ENCODE results near the gene CTSF. TPM values are rescaled to one million over a fixed set of nuclear protein-coding genes. Genes with fewer than 3 reads are reported as not detected.
"Not testable (repeated sequence)": the region's sequence is repeated elsewhere in the genome, so short reads cannot be mapped to it uniquely, and the experiment has no call there.

The CTSF gene
- total RNA-seq, 1 donor from 2014 or later: not detected

GRCh38 chr11:66546966-66547661 is 21.3 kb downstream of the CTSF start:
- peak overlapping the region; percentile 63 for H3K4me3 Mint-ChIP-seq
- peaks cover 13% of the 10 kb centered on the region for H3K4me1 Mint-ChIP-seq
- H3K9me3 Mint-ChIP-seq: no peaks in the 10 kb centered on the region
- no peak for DNase-seq (ENCODE audit: low spot score in 2 of 2, unreplicated experiment in 2 of 2)
- TF ChIP-seq, protein P1, sequence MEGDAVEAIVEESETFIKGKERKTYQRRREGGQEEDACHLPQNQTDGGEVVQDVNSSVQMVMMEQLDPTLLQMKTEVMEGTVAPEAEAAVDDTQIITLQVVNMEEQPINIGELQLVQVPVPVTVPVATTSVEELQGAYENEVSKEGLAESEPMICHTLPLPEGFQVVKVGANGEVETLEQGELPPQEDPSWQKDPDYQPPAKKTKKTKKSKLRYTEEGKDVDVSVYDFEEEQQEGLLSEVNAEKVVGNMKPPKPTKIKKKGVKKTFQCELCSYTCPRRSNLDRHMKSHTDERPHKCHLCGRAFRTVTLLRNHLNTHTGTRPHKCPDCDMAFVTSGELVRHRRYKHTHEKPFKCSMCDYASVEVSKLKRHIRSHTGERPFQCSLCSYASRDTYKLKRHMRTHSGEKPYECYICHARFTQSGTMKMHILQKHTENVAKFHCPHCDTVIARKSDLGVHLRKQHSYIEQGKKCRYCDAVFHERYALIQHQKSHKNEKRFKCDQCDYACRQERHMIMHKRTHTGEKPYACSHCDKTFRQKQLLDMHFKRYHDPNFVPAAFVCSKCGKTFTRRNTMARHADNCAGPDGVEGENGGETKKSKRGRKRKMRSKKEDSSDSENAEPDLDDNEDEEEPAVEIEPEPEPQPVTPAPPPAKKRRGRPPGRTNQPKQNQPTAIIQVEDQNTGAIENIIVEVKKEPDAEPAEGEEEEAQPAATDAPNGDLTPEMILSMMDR (IDR thresholded peaks at IDR 0.05; ENCODE audit: unreplicated experiment): no peak
- no peak overlapping the region for H3K27ac Mint-ChIP-seq
- H3K27me3 Mint-ChIP-seq (ENCODE audit: low read depth): peaks cover 3% of the 10 kb centered on the region
- H3K36me3 Mint-ChIP-seq: peaks cover 6% of the 10 kb centered on the region

- no peaks in the 10 kb centered on the region for H3K9me3 Mint-ChIP-seq
- peaks cover 13% of the 10 kb centered on the region for H3K4me1 Mint-ChIP-seq
- H3K36me3 Mint-ChIP-seq: peaks cover 11% of the 10 kb centered on the region
- no peak within 1 kb of the TSS for H3K27ac Mint-ChIP-seq
- TF ChIP-seq, protein P1 (IDR thresholded peaks at IDR 0.05; ENCODE audit: unreplicated experiment): no peak
- DNase-seq (ENCODE audit: low spot score in 2 of 2, unreplicated experiment in 2 of 2): no peak
- peaks cover 3% of the 10 kb centered on the region for H3K27me3 Mint-ChIP-seq (ENCODE audit: low read depth)
- peak within 1 kb of the TSS; percentile 63 for H3K4me3 Mint-ChIP-seq
These were observed 21.9 kb downstream of the CTSF start, which contains the start of gene ACTN3 for GRCh38 chr11:66546368-66546965. Gene ACTN3, plus strand, starts transcription at chr11:66546903. Its CDS starts 35 bp downstream, at chr11:66546938.

DNA sequence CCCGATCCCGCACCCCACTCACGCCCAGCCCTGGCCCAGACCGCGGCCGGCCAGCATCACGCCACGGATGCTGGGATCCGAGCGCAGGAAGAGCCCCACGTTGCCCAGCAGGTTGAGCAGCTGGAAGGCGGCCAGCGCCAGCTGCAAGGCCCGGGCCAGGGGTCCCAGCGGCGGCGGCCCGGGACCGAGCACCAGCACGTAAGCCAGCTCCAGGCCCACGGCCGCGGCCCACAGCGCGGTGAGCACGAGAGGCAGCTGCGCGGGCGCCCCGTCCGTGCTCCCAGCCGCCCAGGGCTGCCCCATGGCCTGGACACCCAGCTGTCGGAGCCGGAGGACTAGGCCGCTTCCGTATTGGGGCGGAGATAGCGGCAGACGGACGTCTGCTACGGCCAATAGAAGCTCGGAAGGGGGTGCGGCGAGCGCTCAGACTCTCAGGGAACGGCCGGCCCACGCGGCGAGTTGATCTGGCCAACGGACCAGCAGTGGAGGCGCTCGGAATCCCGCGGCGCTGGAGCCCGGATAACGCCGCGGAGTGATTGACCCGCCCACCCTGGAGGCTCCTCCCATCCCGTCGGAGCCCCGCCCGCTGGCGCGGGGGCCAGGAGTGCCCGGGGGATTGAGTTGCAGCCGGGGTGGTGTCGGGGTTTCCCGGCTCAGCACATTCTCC is 22.6 kb downstream of the CTSF start, which contains the start of gene ZDHHC24:
ZDHHC24 (minus strand) TSS at position 348 of the 667 bp plus-strand sequence; CDS start at position 303, 45 bp downstream.
- H3K27me3 Mint-ChIP-seq (ENCODE audit: low read depth): peaks cover 3% of the 10 kb centered on the region
- H3K4me1 Mint-ChIP-seq: peaks cover 13% of the 10 kb centered on the region
- TF ChIP-seq, protein P1 (IDR thresholded peaks at IDR 0.05; ENCODE audit: unreplicated experiment): no peak
- peak within 1 kb of the TSS; percentile 22 for H3K27ac Mint-ChIP-seq
- peak; percentile 84 to 93 for DNase-seq (ENCODE audit: low spot score in 2 of 2, unreplicated experiment in 2 of 2)
- peaks cover 15% of the 10 kb centered on the region for H3K36me3 Mint-ChIP-seq
- H3K4me3 Mint-ChIP-seq: peak within 1 kb of the TSS; percentile 73
- no peaks in the 10 kb centered on the region for H3K9me3 Mint-ChIP-seq

DNA sequence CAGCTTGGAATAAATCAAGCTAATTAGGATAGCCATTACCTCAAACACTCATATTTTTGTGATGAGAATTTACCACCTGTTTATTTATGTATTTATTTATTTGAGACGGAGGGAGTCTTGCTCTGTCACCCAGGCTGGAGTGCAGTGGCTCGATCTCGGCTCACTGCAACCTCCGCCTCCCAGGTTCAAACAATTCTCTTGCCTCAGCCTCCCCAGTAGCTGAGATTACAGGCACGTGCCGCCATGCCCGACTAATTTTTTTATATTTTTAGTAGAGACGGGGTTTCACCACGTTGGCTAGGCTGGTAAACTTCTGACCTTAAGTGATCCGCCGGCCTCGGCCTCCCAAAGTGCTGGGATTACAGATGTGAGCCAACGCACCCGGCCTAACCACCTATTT is 23.5 kb downstream of the CTSF start:
- peak overlapping the region; percentile 73 for H3K4me3 Mint-ChIP-seq
- DNase-seq (ENCODE audit: low spot score in 2 of 2, unreplicated experiment in 2 of 2); H3K27ac Mint-ChIP-seq; H3K27me3 Mint-ChIP-seq (ENCODE audit: low read depth); H3K9me3 Mint-ChIP-seq: not testable (repeated sequence)
- peaks cover 15% of the 10 kb centered on the region for H3K36me3 Mint-ChIP-seq
- peaks cover 13% of the 10 kb centered on the region for H3K4me1 Mint-ChIP-seq

GRCh38 chr11:66543263-66544107 is 24.9 kb downstream of the CTSF start:
- no peak for DNase-seq (ENCODE audit: low spot score in 2 of 2, unreplicated experiment in 2 of 2)
- H3K36me3 Mint-ChIP-seq: peaks cover 19% of the 10 kb centered on the region
- H3K4me3 Mint-ChIP-seq: peak overlapping the region; percentile 12
- TF ChIP-seq, protein P1 (IDR thresholded peaks at IDR 0.05; ENCODE audit: unreplicated experiment): no peak
- H3K27ac Mint-ChIP-seq: peak overlapping the region; percentile 18
- peaks cover 3% of the 10 kb centered on the region for H3K27me3 Mint-ChIP-seq (ENCODE audit: low read depth)
- H3K9me3 Mint-ChIP-seq: no peaks in the 10 kb centered on the region
- H3K4me1 Mint-ChIP-seq: peaks cover 13% of the 10 kb centered on the region
